GM12892 (cell line): ENCODE measurements around the gene HOXA3.

Experiments
- POLR2A ChIP-seq: IDR thresholded peaks from 2 replicates; pipeline ENCODE4 v1.6.1; 2011; ENCODE audit warnings: low read depth, low read length, control low read depth
- POLR2AphosphoS5 ChIP-seq: IDR thresholded peaks from 2 replicates; pipeline ENCODE4 v1.6.1; 2011; ENCODE audit warnings: low read depth, low read length, control low read depth

DNA sequence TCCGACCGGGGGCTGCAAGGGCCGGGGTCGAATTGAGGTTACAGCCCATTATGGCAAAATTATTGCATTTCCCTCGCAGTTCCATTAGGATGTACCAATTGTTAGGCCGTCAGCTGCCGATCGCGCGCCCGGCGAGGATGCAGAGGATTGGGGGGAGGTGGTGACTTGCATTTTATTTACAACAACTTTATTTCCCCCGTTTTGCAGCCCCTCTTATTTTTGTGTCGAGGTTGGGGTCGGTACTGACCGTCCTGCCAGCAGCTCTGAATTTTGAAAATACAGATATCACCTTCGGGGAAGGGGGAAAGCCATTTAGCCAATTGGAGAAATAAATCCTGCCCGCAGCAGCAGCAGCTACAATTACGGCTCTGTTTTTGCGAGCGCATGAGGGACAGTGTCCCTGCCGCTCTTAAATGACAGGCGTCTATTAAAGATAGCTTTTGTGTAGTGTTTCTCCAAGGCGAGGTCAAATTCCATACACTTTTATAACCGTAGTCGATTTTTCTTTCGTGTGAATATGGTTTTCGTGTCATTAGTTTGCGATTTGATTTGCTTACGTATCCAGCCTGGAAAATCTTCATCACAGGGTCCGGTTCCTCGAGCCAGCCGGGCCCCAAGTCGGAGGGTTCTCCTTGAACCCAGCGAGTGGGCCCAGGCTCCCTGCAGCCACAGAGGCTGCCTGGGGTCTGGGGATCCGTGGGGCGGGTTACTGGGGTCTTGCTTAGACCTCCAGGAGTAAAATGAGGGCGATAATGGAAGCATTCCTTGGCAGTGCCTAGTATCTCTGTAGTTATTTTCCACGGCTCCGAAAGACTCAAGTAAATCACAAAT is 8.2 kb downstream of the HOXA3 start:
- no peak for TF ChIP-seq POLR2AphosphoS5
- no peak for TF ChIP-seq POLR2A
